HuH-7.5 (cell line): ENCODE results near the gene IFITM10.
"Not testable (repeated sequence)": the region's sequence is repeated elsewhere in the genome, so short reads cannot be mapped to it uniquely, and the experiment has no call there.

Experiments used
- DNase-seq: peaks from one replicate; pipeline ENCODE4 v3.0.0; 2011; ENCODE audit warnings: low spot score

The IFITM10 gene

GRCh38 chr11:1777737-1778136 is 27.3 kb upstream of the IFITM10 start:
- DNase-seq, result no peak

- no peak for DNase-seq
Observed at GRCh38 chr11:1776944-1777715, 26.7 kb upstream of the IFITM10 start.

- no peak for DNase-seq
Observed at GRCh38 chr11:1776331-1776851, 26.0 kb upstream of the IFITM10 start.

- no peak for DNase-seq
Observed at GRCh38 chr11:1774886-1775285, 24.5 kb upstream of the IFITM10 start.

- DNase-seq, result no peak
Observed at GRCh38 chr11:1773994-1774550, 23.7 kb upstream of the IFITM10 start.

GRCh38 chr11:1773131-1773993 is 23.0 kb upstream of the IFITM10 start:
- DNase-seq, result no peak

- no peak for DNase-seq
Observed at GRCh38 chr11:1772270-1773130, 22.1 kb upstream of the IFITM10 start.

GRCh38 chr11:1771700-1772099 is 21.3 kb upstream of the IFITM10 start:
- no peak for DNase-seq

- DNase-seq, result no peak
Observed at GRCh38 chr11:1771273-1771672, 20.9 kb upstream of the IFITM10 start.

GRCh38 chr11:1770528-1770927 is 20.1 kb upstream of the IFITM10 start:
- DNase-seq, result no peak

GRCh38 chr11:1770061-1770460 is 19.7 kb upstream of the IFITM10 start:
- DNase-seq, result no peak

- DNase-seq, result not testable (repeated sequence)
Observed at GRCh38 chr11:1769304-1769936, 19.0 kb upstream of the IFITM10 start.

GRCh38 chr11:1768141-1768469 is 17.7 kb upstream of the IFITM10 start:
- no peak for DNase-seq

GRCh38 chr11:1767399-1768140 is 17.2 kb upstream of the IFITM10 start:
- DNase-seq, result no peak

GRCh38 chr11:1766719-1767398 is 16.5 kb upstream of the IFITM10 start:
- DNase-seq, result no peak

GRCh38 chr11:1765871-1766718 is 15.7 kb upstream of the IFITM10 start:
- DNase-seq, result no peak

GRCh38 chr11:1763796-1764661 is 13.6 kb upstream of the IFITM10 start, which contains the start of gene CTSD:
TSS of gene CTSD (minus strand) at chr11:1763927. CDS start at chr11:1763859, 68 bp downstream.
- peak; percentile 98 for DNase-seq

GRCh38 chr11:1763336-1763795 is 13.0 kb upstream of the IFITM10 start:
- no peak for DNase-seq
